Left colon (tissue), 2 donors: Measurements from ENCODE around the gene ANKRD26. TPM values are rescaled to one million over a fixed set of nuclear protein-coding genes. Genes with fewer than 3 reads are reported as not detected.
"Not testable (repeated sequence)": the region's sequence is repeated elsewhere in the genome, so short reads cannot be mapped to it uniquely, and the experiment has no call there.

ENCODE experiments used
- ATAC-seq: fragments of 200-7000 bp; cut with Tn5 transposase; one replicate; pipeline ENCODE4 v1.9.1; 2020; ENCODE audit warnings: mild to moderate bottlenecking, moderate library complexity
- DNase-seq, 2 donors: peaks; one replicate each; pipeline ENCODE4 v3.0.0-alpha.2; 2020
- intact Hi-C, 2 donors: fragments of 100-400 bp; cut with DNase I in 1 of 2; cut with micrococcal nuclease in 1 of 2; formaldehyde crosslinking; loops; one replicate each; pipeline versions ENCODE4 v1.11.2 to v1.14.0; 2022; cut with DNase I, micrococcal nuclease
- long read RNA-seq: library from polyadenylated mRNA; unstranded; transcript quantifications from one replicate; pipeline ENCODE4 v2.0.0, GENCODE V29; 2021
- total RNA-seq, 2 donors: library from RNA; stranded (reverse); fragmentation: NEBNext Ultra II Directional; extraction: Animal tissue kit (Norgen Biotek cat#: 25700); gene quantifications; one replicate each; pipeline ENCODE4 v1.2.1, GENCODE V29; 2021
- donor health status: DM: no; HTN: no; CAD: no.
- donor health status: DM: yes; HTN: yes; CAD: no.

Gene ANKRD26
- total RNA-seq, result 1 to 10 TPM; 4.7 to 5.3 TPM
- long read RNA-seq, partial matches to known transcripts, result 1 of 3 reads
- long read RNA-seq, other reads (novel, unspliced or antisense), result 2 of 3 reads

GRCh38 chr10:27099916-27100812, at the start of gene ANKRD26:
Gene ANKRD26 (minus strand): TSS chr10:27100494. CDS start chr10:27100326, 168 bp downstream.
- peak; percentile 97 to 99 for DNase-seq
- intact Hi-C loops, result no loop called here
- peak; percentile 91 for ATAC-seq

GRCh38 chr10:27147701-27148100, 47.4 kb upstream of the ANKRD26 start:
- intact Hi-C loops, result no loop called here
- no peak for ATAC-seq
- DNase-seq, result no peak

GRCh38 chr10:27145937-27146336, 45.6 kb upstream of the ANKRD26 start:
- ATAC-seq (no peak), DNase-seq (no peak)
- intact Hi-C loops, result no loop called here

- DNase-seq (no peak), ATAC-seq (peak; percentile 82)
- intact Hi-C loops, result no loop called here
Observed at GRCh38 chr10:27143686-27144085, 43.4 kb upstream of the ANKRD26 start.

- DNase-seq (no peak), ATAC-seq (no peak)
- intact Hi-C loops, result no loop called here
Observed at GRCh38 chr10:27138277-27138676, 38.0 kb upstream of the ANKRD26 start.

- DNase-seq (no peak), ATAC-seq (no peak)
- intact Hi-C loops, result no loop called here
Observed at GRCh38 chr10:27134371-27134770, 34.1 kb upstream of the ANKRD26 start.

GRCh38 chr10:27108165-27108564, 7.9 kb upstream of the ANKRD26 start:
- DNase-seq (no peak), ATAC-seq (no peak)
- intact Hi-C loops, result no loop called here

GRCh38 chr10:27104919-27105318, 4.6 kb upstream of the ANKRD26 start:
- DNase-seq (no peak), ATAC-seq (no peak)
- intact Hi-C loops, result no loop called here

- intact Hi-C loops, result no loop called here
- peak in 1 of 2 donors; percentile 12 for DNase-seq
Observed at GRCh38 chr10:27100813-27101347, 586 bp upstream of the ANKRD26 start.

GRCh38 chr10:27099448-27099847, 846 bp downstream of the ANKRD26 start:
- peak in 1 of 2 donors; percentile 14 for DNase-seq
- intact Hi-C loops, result no loop called here
- no peak for ATAC-seq

More at GRCh38 chr10:27100813-27101347, 586 bp upstream of the ANKRD26 start:
- ATAC-seq, result peak; percentile 29

- no peak for DNase-seq
- intact Hi-C loops, result no loop called here
- no peak for ATAC-seq
Observed at GRCh38 chr10:27088119-27089044, 11.9 kb downstream of the ANKRD26 start.

GRCh38 chr10:27072436-27073114, 27.7 kb downstream of the ANKRD26 start:
- intact Hi-C loops, result no loop called here
- ATAC-seq (no peak), DNase-seq (no peak)

GRCh38 chr10:27068217-27068891, 31.9 kb downstream of the ANKRD26 start:
- intact Hi-C loops, result no loop called here
- DNase-seq (no peak), ATAC-seq (no peak)

GRCh38 chr10:27065084-27065483, 35.2 kb downstream of the ANKRD26 start:
- intact Hi-C loops, result no loop called here
- ATAC-seq (no peak), DNase-seq (no peak)

- no peak for DNase-seq
Observed at GRCh38 chr10:27052656-27053055, 47.6 kb downstream of the ANKRD26 start.

GRCh38 chr10:27045247-27045646, 55.0 kb downstream of the ANKRD26 start:
- ATAC-seq, DNase-seq, intact Hi-C loops: not testable (repeated sequence)

More at GRCh38 chr10:27052656-27053055, 47.6 kb downstream of the ANKRD26 start:
- ATAC-seq, result no peak
- intact Hi-C loops, result no loop called here

GRCh38 chr10:27041196-27041595, 59.1 kb downstream of the ANKRD26 start:
- ATAC-seq, result no peak
- DNase-seq, result no peak
- intact Hi-C loops, result no loop called here

- intact Hi-C loops, result no loop called here
- DNase-seq, result no peak
- ATAC-seq, result no peak
Observed at GRCh38 chr10:27038168-27038567, 62.1 kb downstream of the ANKRD26 start.
